Stimulated activated CD4-positive, alpha-beta T cell treated with anti-CD3 and anti-CD28 coated beads, Interleukin-1b, Interleukin-23, amount 100 ng/mL, for 24 hours (primary cell): ENCODE data around the gene HACD3.
"Not testable (repeated sequence)": the region's sequence is repeated elsewhere in the genome, so short reads cannot be mapped to it uniquely, and the experiment has no call there.

ENCODE experiments used
- DNase-seq, 4 experiments: peaks; one replicate each; pipeline ENCODE4 v3.0.0-alpha.2; 2020; ENCODE audit warnings: low read depth in 4 of 4, low spot score in 1 of 4

The HACD3 gene

DNA sequence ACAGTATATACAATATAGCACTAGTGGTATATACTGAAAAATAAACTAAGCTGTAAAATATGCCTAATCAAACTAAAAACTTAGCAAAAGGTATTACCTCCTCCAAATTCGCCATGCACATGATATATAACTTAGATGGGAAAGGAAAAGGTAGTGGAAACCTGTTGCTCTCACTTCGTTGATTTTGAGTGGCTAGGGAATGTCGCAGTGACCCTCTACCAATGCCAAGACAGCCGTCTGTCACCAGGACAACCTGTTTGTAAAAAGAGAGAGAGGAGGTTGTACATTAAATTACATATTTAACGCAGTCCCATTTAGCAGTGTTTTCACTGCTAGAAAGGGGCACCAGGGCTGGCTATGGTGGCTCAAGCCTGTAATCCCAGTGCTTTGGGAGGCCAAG, 69.4 kb downstream of the HACD3 start:
- no peak for DNase-seq

GRCh38 chr15:65603134-65603533, 72.9 kb downstream of the HACD3 start:
- no peak for DNase-seq

GRCh38 chr15:65603559-65603958, 73.3 kb downstream of the HACD3 start:
- DNase-seq: no peak

DNA sequence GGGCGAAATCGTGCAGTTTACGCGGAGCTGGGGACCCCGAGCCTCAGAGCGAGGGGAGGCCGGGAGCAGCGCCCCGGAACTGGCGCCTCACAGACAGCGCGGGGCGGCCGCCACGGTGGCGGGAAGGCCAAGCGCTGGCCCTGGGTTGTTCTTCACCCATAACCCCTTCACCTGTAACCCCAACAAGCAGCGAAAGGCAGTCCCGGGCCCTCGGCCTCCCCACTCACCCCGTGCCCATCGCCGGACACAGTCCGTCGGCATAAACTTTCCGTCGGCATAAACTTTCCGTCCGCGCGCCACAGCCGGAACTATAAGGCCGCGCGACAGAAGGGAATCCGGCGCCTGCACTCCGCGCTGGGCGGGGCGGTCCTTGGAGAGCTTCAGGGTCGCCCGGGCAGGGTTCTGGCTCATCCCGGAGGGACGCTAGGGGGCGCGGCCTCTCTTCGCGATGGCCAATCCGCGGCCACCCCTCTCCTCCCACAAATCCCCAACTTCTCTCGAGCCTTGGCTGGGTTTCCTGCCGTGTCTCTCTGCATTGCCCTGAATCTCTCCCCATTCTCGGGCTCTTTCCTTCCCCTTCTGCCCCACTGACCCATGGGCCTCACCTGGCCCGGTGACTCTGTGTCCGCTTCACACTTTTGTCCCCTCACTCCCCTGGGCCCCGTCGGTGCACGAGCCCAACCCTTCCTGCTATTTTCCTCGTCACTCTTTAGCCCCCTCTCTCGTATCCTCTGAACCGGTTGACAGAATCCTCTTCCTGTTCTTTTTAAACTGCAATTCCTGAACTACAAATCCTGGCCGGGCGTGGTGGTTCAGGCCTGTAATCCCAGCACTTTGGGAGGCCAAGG, 80.8 kb downstream of the HACD3 start, which contains the start of gene INTS14:
TSS of gene INTS14 (minus strand) at position 261 of the 848 bp plus-strand sequence. CDS start 3,751 bp downstream, outside the sequence.
- peak; percentile 91 to 98 (median 94) for DNase-seq

GRCh38 chr15:65611888-65612615, 81.8 kb downstream of the HACD3 start:
- DNase-seq: no peak

GRCh38 chr15:65612616-65612946, 82.3 kb downstream of the HACD3 start:
- no peak for DNase-seq

DNA sequence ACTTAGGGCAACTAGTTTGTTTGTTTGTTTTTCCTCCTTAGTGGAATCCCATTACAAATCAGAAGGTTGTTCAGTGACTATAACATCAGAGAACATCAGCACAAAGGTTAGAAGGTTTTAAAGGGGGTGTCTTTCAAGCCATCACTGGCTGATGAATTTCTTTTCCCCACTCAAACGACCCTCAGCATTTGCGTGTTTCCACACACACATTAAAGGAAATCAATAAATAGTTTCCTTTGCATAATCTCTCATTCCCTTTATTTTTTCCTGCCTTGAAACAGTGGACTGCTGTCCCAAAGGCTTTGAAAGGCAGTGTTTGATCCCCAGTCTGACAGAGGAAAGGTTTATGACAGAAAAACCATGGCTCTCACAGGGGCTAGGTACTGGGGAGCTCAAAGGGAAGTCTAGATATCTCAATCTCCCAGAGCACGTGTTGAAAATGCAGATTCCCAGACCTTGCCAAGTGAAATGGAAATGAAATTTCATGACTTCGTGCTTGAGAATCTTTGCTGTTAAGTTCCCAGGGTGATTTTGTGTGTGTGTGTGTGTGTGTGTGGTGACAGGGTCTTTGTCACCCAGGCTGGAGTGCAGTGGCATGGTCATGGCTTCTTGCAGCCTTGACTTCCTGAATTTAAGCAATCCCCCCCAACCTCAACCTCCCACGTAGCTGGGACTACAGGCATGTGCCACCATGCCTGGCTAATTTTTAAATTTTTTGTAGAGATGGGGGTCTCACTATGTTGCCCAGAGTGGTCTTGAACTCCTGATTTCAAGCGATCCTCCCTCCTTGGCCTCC, 82.9 kb downstream of the HACD3 start:
- no peak for DNase-seq

DNA sequence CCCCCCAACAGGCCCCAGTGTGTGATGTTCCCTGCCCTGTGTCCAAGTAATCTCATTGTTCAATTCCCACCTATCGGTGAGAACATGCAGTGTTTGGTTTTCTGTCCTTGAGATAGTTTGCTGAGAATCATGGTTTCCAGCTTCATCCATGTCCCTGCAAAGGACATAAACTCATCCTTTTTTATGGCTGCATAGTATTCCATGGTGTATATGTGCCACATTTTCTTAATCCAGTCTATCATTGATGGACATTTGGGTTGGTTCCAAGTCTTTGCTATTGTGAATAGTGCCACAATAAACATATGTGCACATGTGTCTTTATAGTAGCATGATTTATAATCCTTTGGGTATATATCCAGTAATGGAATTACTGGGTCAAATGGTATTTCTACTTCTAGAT, 85.6 kb downstream of the HACD3 start:
- not testable (repeated sequence) for DNase-seq

GRCh38 chr15:65618560-65619109, 88.4 kb downstream of the HACD3 start:
- no peak for DNase-seq

DNA sequence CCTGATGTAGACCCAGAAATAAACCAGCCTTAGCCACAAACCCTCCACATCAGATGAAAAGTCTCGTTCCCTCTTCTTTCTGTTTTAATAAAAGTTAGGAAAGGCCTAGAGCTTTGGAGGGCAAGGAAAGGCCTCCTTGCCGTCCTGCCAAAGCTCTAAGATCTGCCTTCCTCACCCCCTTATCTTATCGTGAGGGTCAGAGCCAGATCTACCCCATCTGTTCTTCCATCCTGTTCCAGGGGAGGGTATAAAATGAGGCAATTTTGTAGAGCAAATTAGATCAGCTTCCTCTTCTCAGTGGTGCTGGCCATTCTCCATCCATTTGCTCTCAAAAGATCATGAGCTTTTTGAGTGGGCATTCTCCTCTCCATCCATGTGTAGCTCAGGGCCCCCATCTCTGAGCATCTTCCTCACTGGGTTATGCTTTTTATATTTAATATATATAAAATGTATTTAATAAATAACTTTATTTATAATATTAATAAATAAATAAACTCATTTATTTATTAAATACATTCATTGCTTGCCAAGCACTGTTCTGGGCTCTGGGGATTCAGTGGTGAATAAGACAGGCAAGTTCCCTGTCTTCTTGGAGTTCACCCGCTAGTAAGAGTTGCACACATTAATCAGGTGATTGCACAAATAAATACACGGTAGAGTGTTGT, 89.5 kb downstream of the HACD3 start:
- no peak for DNase-seq

DNA sequence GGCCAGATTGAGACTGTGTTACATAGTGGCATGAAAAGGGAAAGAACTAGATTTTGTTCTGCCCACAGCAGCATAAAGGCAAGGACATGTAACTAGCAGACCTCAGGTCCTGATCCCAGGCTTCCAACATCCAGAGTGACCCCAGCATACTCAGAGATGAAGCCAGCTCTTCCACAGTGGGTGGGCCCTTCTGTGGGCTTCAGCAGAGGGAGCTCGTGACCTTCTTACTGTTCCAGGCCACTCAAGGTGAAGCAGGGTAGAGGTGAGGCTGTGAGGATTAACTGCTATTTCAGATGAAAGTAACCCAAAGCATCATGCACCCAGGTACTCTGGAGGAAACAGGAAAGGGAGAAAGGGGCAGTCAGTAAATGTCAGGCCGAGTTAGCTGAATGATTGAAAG, 90.6 kb downstream of the HACD3 start:
- no peak for DNase-seq

DNA sequence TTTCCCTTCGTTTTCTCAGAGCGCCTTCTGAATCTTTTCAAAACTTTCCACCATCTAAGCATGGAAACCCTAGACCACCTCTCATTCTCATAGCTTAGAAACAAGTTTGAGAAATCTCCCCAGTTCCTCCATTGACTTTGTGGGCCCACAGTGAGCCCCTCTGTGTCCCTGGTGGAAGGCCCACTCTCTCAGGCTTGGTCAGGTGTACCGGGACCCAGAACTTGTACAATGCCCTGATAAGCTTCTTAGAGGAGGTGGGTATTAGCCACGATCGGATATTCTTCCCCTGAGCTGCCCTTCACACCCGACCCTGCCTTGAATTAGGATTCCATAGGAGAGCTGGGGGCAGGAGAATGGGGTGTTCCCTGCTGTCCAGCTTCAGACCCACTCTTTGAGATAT, 91.4 kb downstream of the HACD3 start, which contains the start of gene SLC24A1:
TSS of gene SLC24A1 (plus strand) at position 301 of the 400 bp plus-strand sequence. CDS start 2,143 bp downstream, outside the sequence.
- DNase-seq: no peak

GRCh38 chr15:65623103-65623502, 92.8 kb downstream of the HACD3 start:
- no peak for DNase-seq

- no peak for DNase-seq
Observed at GRCh38 chr15:65626856-65627255, 96.6 kb downstream of the HACD3 start.
